Activated CD8-positive, alpha-beta T cell treated with anti-CD3 and anti-CD28 coated beads, Interleukin-2, amount 10 ng/mL, durations not matched to agents 7 days and 5 days (primary cell): ENCODE measurements around the gene CAMK4. TPM values are rescaled to one million over a fixed set of nuclear protein-coding genes. Genes with fewer than 3 reads are reported as not detected.
A peak's percentile ranks its signal among the peaks of the same experiment; 100 is the strongest.

Experiments
- ATAC-seq: fragments of 150-1000 bp; cut with Tn5 transposase; one replicate; pipeline ENCODE4 v1.10.0; 2021; ENCODE audit warnings: moderate library complexity
- CTCF ChIA-PET: fragments of 350-600 bp; sonication (Branson Sonifier 250); formaldehyde crosslinking; loops from one replicate; lab custom pipeline; 2021; ENCODE audit warnings: antibody characterized with exemption; lab: Charles Lee
- POLR2A ChIA-PET: fragments of 350-600 bp; sonication (Branson Sonifier 250); formaldehyde crosslinking; loops from one replicate; lab custom pipeline; 2021; ENCODE audit warnings: antibody characterized with exemption; lab: Charles Lee
- DNase-seq: peaks from one replicate; pipeline ENCODE4 v3.0.0-alpha.2; 2020
- H3K27ac Mint-ChIP-seq: one replicate; pipeline ENCODE4 v1.8.0; 2021; ENCODE audit warnings: mild to moderate bottlenecking, mixed read lengths
- H3K27me3 Mint-ChIP-seq: one replicate; pipeline ENCODE4 v1.8.0; 2021; ENCODE audit warnings: low read depth, mixed read lengths
- H3K36me3 Mint-ChIP-seq: one replicate; pipeline ENCODE4 v1.8.0; 2021; ENCODE audit warnings: low read depth, mixed read lengths
- H3K4me1 Mint-ChIP-seq: one replicate; pipeline ENCODE4 v1.8.0; 2021; ENCODE audit warnings: low read depth, mixed read lengths
- H3K4me3 Mint-ChIP-seq: one replicate; pipeline ENCODE4 v1.8.0; 2021; ENCODE audit warnings: mild to moderate bottlenecking, mixed read lengths
- H3K9me3 Mint-ChIP-seq: one replicate; pipeline ENCODE4 v1.8.0; 2022; ENCODE audit warnings: mixed read lengths; ENCODE audit not compliant: insufficient read depth
- total RNA-seq, 2 experiments: library from RNA; stranded (reverse); gene quantifications; one replicate each; pipeline ENCODE4 v1.2.3, GENCODE V29; 2021

CAMK4 gene
- total RNA-seq, 2 experiments from 2014 or later: 82.7 to 84.9 TPM

DNA sequence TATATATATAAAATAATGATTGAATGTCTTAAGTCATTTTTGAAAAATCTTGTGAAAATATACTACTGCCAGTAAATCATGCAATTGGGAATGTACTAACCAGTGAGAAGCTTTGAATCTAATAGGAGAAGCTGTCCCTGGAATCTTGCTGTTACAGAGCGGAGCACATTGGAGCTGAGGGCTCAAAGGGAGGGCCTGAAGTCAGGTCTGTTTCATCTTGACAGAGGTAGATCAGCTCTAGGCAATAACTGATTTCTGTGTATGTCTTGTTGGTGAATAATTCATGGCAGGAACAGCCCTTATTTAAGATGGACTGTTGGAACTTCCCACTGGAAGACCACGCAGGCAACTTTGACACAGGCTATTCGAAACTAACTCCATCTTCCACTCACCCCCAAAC, 17.5 kb downstream of the CAMK4 start:
- no peak for DNase-seq
- H3K9me3 Mint-ChIP-seq: no peaks in the 10 kb centered on the region
- POLR2A ChIA-PET: no interaction called here
- peaks cover 78% of the 10 kb centered on the region for H3K4me1 Mint-ChIP-seq
- ATAC-seq: no peak
- no peak overlapping the region for H3K4me3 Mint-ChIP-seq
- CTCF ChIA-PET: interaction anchor here (1.4 to 7.8 kb wide), 2 partner anchors 12 to 16 kb away, joined by 3 to 85 read pairs; partner anchors contain the start of gene CAMK4
- no peaks in the 10 kb centered on the region for H3K27me3 Mint-ChIP-seq
- no peak overlapping the region for H3K27ac Mint-ChIP-seq
- peaks cover 44% of the 10 kb centered on the region for H3K36me3 Mint-ChIP-seq

DNA sequence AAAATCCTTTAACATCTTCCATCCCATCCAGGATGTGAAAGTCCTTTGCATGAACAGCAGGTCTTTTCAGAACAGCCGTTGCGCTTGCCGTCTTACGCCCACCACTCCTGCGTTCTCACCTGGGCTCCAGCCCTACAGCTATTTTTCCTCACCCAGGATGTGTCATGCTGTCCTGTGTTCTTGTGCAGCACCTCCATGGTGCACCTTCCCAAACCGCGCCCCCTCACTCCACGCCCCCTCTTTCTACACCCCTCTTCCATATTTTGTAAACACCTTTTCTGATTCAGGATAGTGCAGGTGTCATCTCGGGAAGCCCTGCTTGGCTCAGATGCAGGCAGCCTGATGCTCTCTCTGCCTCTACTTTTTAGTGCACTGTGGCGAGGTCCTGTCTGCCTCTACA, 18.4 kb downstream of the CAMK4 start:
- H3K36me3 Mint-ChIP-seq: peaks cover 41% of the 10 kb centered on the region
- H3K9me3 Mint-ChIP-seq: no peaks in the 10 kb centered on the region
- H3K4me3 Mint-ChIP-seq: no peak overlapping the region
- peaks cover 72% of the 10 kb centered on the region for H3K4me1 Mint-ChIP-seq
- no peak overlapping the region for H3K27ac Mint-ChIP-seq
- DNase-seq (no peak), ATAC-seq (no peak)
- ChIA-PET CTCF (no interaction called here), POLR2A (no interaction called here)
- H3K27me3 Mint-ChIP-seq: no peaks in the 10 kb centered on the region

- Mint-ChIP-seq H3K4me1 (peaks cover 72% of the 10 kb centered on the region), H3K27ac (peak overlapping the region; percentile 4), H3K9me3 (no peaks in the 10 kb centered on the region), H3K27me3 (no peaks in the 10 kb centered on the region), H3K36me3 (peaks cover 43% of the 10 kb centered on the region), H3K4me3 (no peak overlapping the region)
- ATAC-seq (no peak), DNase-seq (no peak)
- ChIA-PET CTCF (interaction anchor here (3.6 to 5.4 kb wide), 2 partner anchors 11 to 20 kb away, joined by 15 to 18 read pairs; partner anchors contain the start of gene CAMK4), POLR2A (no interaction called here)
These were observed 19.1 kb downstream of the CAMK4 start for GRCh38 chr5:111243318-111243717.

DNA sequence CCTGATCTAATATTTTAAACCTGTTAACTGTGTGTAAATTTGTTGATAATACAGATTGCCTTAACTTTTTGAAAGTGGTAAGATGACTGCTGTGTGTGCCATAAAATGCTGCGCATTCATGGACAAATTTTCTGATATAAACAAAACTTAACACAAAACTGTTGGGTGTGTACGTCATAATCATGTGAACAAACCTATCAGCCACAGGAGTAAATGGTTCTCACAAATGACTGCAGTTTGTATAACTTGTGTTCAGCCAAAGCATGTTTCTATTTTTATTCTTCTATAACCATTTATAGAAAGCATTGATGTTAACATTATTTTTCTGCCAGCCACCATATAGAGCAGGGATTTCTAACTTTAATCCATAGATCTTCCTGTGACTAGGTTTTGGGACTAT, 21.5 kb downstream of the CAMK4 start:
- ATAC-seq (no peak), DNase-seq (no peak)
- POLR2A ChIA-PET: interaction anchor here (1.1 to 1.9 kb wide), 5 partner anchors 8 to 21 kb away, joined by 3 to 10 read pairs (median 5); partner anchors contain the start of gene CAMK4
- peak overlapping the region; percentile 37 for H3K27ac Mint-ChIP-seq
- H3K27me3 Mint-ChIP-seq: no peaks in the 10 kb centered on the region
- H3K4me1 Mint-ChIP-seq: peaks cover 68% of the 10 kb centered on the region
- H3K4me3 Mint-ChIP-seq: peak overlapping the region; percentile 9
- peaks cover 37% of the 10 kb centered on the region for H3K36me3 Mint-ChIP-seq
- CTCF ChIA-PET: interaction anchor here (0.5 to 5.4 kb wide), 8 partner anchors 9 to 138 kb away, joined by 3 to 18 read pairs (median 14); partner anchors contain the start of gene CAMK4
- no peaks in the 10 kb centered on the region for H3K9me3 Mint-ChIP-seq

DNA sequence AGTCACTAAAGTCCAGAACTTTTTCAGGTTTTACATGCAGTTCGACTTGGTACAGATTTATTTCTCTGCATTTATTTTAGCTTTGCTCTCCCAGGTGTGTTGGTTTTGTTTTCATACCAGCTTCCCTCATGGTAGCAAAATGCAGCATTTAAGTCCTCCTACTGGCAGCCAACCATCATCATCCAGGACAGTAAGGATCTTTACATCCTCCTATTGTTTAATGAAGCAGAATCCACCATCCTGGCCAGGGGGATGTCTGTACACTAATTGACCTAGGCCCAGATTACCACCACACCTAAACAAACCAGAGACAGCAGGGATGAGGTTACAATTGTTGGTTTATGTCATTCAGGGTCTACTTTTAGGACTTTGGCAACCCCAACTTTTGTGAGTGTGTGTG, 22.3 kb downstream of the CAMK4 start:
- ATAC-seq (peak; percentile 46), DNase-seq (no peak)
- Mint-ChIP-seq H3K4me3 (no peak overlapping the region), H3K4me1 (peaks cover 72% of the 10 kb centered on the region), H3K36me3 (peaks cover 37% of the 10 kb centered on the region), H3K9me3 (no peaks in the 10 kb centered on the region), H3K27me3 (no peaks in the 10 kb centered on the region), H3K27ac (peak overlapping the region; percentile 40)
- ChIA-PET POLR2A (interaction anchor here (1.5 to 1.9 kb wide), 3 partner anchors 9 to 22 kb away, joined by 5 to 10 read pairs (median 8); partner anchors contain the start of gene CAMK4), CTCF (interaction anchor here (1.1 to 5.4 kb wide), 6 partner anchors 8 to 31 kb away, joined by 5 to 18 read pairs (median 14); partner anchors contain the start of gene CAMK4)

DNA sequence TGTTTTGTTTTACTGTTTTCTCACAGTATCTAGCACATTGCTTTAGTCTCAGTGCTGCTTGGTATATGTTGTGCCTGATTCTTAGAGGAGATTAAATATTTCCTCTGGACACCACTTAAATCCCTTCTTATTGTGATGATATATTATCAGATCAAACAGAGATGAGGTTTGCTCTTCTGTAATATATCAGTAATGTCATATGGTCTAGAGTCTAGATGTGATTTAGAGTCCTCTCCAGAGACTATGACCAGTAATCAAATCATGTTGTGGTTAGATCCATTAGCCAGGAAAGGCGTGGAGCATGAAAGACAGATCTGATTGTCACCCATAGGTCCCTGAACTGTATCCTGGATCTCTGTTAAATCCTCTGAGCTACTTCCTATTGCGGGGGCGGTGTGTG, 24.4 kb downstream of the CAMK4 start:
- no peak overlapping the region for H3K27ac Mint-ChIP-seq
- peaks cover 75% of the 10 kb centered on the region for H3K4me1 Mint-ChIP-seq
- H3K9me3 Mint-ChIP-seq: no peaks in the 10 kb centered on the region
- DNase-seq: no peak
- H3K36me3 Mint-ChIP-seq: peaks cover 29% of the 10 kb centered on the region
- ChIA-PET CTCF (interaction anchor here (0.8 to 5.4 kb wide), 3 partner anchors 12 to 90 kb away, joined by 3 to 22 read pairs (median 18); partner anchors contain the start of gene CAMK4), POLR2A (interaction anchor here (1.8 kb wide), 1 partner anchor 11 kb away, joined by 8 read pairs; no protein-coding TSS in a partner anchor)
- H3K4me3 Mint-ChIP-seq: no peak overlapping the region
- ATAC-seq: no peak
- no peaks in the 10 kb centered on the region for H3K27me3 Mint-ChIP-seq

DNA sequence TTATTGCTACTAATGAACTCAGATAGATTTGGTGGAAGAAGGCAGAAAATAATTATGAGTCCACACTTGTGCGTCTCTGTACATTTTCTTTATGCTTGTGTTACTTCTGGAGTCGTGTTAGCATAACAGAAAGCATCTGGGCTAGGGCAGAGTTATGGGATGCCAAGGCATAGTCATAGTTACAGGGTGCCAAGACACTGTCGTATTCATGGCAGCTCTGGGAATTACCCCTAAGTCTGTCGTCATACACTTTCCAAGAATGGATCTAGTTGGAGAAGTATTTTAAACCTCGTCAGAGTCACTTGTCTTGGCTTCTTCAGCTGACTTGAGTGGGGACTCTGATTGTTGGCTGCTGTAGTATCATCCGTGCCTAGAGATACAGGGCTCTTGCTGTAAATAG, 27.7 kb downstream of the CAMK4 start:
- peaks cover 78% of the 10 kb centered on the region for H3K4me1 Mint-ChIP-seq
- ChIA-PET POLR2A (interaction anchor here (1.0 kb wide), 1 partner anchor 27 kb away, joined by 3 read pairs; the partner anchor contains the start of gene CAMK4), CTCF (interaction anchor here (1.6 to 4.7 kb wide), 4 partner anchors 16 to 28 kb away, joined by 5 to 41 read pairs (median 26); partner anchors contain the start of gene CAMK4)
- peaks cover 5% of the 10 kb centered on the region for H3K9me3 Mint-ChIP-seq
- no peak for DNase-seq
- no peak for ATAC-seq
- H3K4me3 Mint-ChIP-seq: no peak overlapping the region
- no peaks in the 10 kb centered on the region for H3K27me3 Mint-ChIP-seq
- peak overlapping the region; percentile 13 for H3K27ac Mint-ChIP-seq
- peaks cover 32% of the 10 kb centered on the region for H3K36me3 Mint-ChIP-seq

DNA sequence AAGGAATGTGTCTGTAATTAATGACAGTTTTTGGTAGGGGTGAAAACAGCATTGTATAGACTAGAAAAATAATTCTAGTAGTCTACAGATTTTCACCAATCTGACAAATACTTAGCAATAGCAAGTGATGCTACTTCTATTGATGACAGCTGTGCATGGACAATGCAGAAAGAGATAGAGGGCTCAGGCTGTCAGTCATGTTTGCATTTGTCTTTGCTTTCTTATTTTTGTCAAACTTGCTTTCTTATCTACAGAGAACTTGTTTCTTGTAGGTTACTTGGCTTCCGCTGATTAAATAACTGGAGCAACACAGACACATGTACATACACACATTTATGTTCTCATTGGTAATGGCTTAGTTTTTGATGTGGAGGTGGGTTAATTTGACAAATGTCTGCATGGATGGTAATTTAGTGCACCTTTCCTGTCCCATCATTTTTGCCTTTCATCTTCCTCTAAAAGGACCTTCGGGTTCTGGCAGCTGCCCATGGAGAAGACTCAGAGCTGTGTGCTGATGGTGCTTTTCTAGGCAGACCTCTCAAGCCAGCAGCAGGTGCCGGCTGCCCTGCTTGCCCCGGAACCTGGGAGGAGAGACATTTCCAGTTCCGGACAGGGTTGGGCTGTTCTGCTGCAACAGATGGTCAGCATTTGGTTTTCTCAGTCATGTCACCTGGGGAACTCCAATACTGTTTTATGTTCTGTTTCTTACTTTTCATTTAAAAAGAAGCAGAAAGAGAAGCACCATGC, 28.8 kb downstream of the CAMK4 start:
- Mint-ChIP-seq H3K4me3 (peak overlapping the region; percentile 30), H3K9me3 (peaks cover 8% of the 10 kb centered on the region), H3K27me3 (no peaks in the 10 kb centered on the region), H3K4me1 (peaks cover 76% of the 10 kb centered on the region), H3K27ac (peak overlapping the region; percentile 66), H3K36me3 (peaks cover 41% of the 10 kb centered on the region)
- ChIA-PET POLR2A (interaction anchor here (0.5 to 4.7 kb wide), 6 partner anchors 8 to 161 kb away, joined by 3 to 45 read pairs (median 7); partner anchors contain the start of genes CAMK4 and WDR36), CTCF (interaction anchor here (0.8 to 4.7 kb wide), 11 partner anchors 8 to 33 kb away, joined by 3 to 41 read pairs (median 5); partner anchors contain the start of gene CAMK4)
- DNase-seq (no peak), ATAC-seq (peak; percentile 42)

DNA sequence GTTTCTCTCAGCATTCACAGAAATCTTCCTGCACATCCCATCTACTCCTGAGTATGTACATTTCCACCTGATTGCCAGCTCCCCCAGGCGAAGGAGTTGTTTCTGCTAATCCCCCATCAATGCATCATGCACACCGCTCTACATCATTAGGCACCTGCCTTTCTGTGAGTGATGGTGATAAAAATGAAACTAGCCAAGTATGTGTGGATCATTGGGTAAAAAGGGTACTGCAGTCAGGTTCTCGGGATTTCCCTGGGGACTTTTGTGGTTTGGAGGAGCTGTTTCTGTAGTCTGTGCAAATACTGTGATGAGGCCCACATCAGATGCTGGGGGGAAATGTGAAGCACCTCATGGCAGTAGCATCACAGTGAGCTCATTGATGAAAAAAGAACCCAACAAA, 30.4 kb downstream of the CAMK4 start:
- peaks cover 50% of the 10 kb centered on the region for H3K36me3 Mint-ChIP-seq
- H3K27ac Mint-ChIP-seq: peak overlapping the region; percentile 76
- ChIA-PET CTCF (interaction anchor here (1.1 to 4.7 kb wide), 12 partner anchors 8 to 97 kb away, joined by 3 to 41 read pairs (median 8); partner anchors contain the start of gene CAMK4), POLR2A (interaction anchor here (0.9 to 4.7 kb wide), 5 partner anchors 8 to 29 kb away, joined by 5 to 45 read pairs (median 11); partner anchors contain the start of gene CAMK4)
- peaks cover 66% of the 10 kb centered on the region for H3K4me1 Mint-ChIP-seq
- peaks cover 8% of the 10 kb centered on the region for H3K9me3 Mint-ChIP-seq
- H3K27me3 Mint-ChIP-seq: no peaks in the 10 kb centered on the region
- peak; percentile 53 for DNase-seq
- peak overlapping the region; percentile 36 for H3K4me3 Mint-ChIP-seq
- ATAC-seq: peak; percentile 73

DNA sequence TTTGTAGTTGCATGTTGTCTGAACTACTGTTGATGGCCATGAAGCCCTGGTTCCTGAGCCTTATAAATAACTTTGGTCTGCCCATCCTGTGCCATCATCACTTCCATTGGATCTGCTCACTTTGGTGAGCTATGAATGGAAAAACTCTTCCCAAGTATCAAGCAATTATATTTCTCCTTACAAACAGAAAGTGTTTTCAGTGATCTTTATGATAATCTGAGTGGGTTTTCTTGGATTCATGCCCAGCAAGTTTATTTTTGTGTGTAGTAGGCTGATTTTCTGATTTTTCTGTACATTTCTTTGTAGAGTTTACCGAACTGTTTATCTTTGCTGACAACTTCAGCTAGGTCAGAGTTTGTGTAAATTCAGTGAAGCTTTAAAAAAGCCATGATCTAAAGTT, 31.0 kb downstream of the CAMK4 start:
- DNase-seq (no peak), ATAC-seq (peak; percentile 8)
- Mint-ChIP-seq H3K4me1 (peaks cover 62% of the 10 kb centered on the region), H3K9me3 (peaks cover 8% of the 10 kb centered on the region), H3K27ac (peak overlapping the region; percentile 76), H3K27me3 (no peaks in the 10 kb centered on the region), H3K4me3 (peak overlapping the region; percentile 14), H3K36me3 (peaks cover 51% of the 10 kb centered on the region)
- POLR2A ChIA-PET: interaction anchor here (0.5 to 4.7 kb wide), 6 partner anchors 9 to 140 kb away, joined by 5 to 45 read pairs (median 10); partner anchors contain the start of gene CAMK4
- CTCF ChIA-PET: interaction anchor here (1.1 to 4.7 kb wide), 11 partner anchors 8 to 97 kb away, joined by 3 to 41 read pairs (median 11); partner anchors contain the start of gene CAMK4

GRCh38 chr5:111256128-111256527, 31.9 kb downstream of the CAMK4 start:
- H3K9me3 Mint-ChIP-seq: peaks cover 8% of the 10 kb centered on the region
- peaks cover 54% of the 10 kb centered on the region for H3K4me1 Mint-ChIP-seq
- POLR2A ChIA-PET: interaction anchor here (2.0 to 4.7 kb wide), 2 partner anchors 23 to 31 kb away, joined by 9 to 45 read pairs; partner anchors contain the start of gene CAMK4
- H3K27me3 Mint-ChIP-seq: no peaks in the 10 kb centered on the region
- no peak overlapping the region for H3K27ac Mint-ChIP-seq
- H3K4me3 Mint-ChIP-seq: no peak overlapping the region
- DNase-seq (no peak), ATAC-seq (no peak)
- H3K36me3 Mint-ChIP-seq: peaks cover 44% of the 10 kb centered on the region
- CTCF ChIA-PET: interaction anchor here (0.7 to 4.7 kb wide), 5 partner anchors 20 to 31 kb away, joined by 4 to 41 read pairs (median 29); partner anchors contain the start of gene CAMK4
